NCI-H748 treated with DMSO at 0.1 percent for 48 hours (cell line): ENCODE data around the gene GNRH2.
"Not testable (repeated sequence)": the region's sequence is repeated elsewhere in the genome, so short reads cannot be mapped to it uniquely, and the experiment has no call there.

Experiments used
- DNase-seq: peaks from one replicate; lab custom pipeline; 2025; lab: John Stamatoyannopoulos, UW

Gene GNRH2

GRCh38 chr20:3042625-3043024, 797 bp upstream of the GNRH2 start:
- DNase-seq, result no peak

GRCh38 chr20:3044336-3044965, 1.0 kb downstream of the GNRH2 start:
- no peak for DNase-seq

GRCh38 chr20:3045042-3045815, 1.8 kb downstream of the GNRH2 start:
- DNase-seq, result no peak

- peak; percentile 88 for DNase-seq
Observed at GRCh38 chr20:3045816-3046676, 2.6 kb downstream of the GNRH2 start, which contains the start of gene MRPS26. Gene MRPS26, plus strand, starts transcription at chr20:3046052. Its CDS starts 17 bp downstream, at chr20:3046069.

- peak; percentile 81 for DNase-seq
Observed at GRCh38 chr20:3046677-3047462, 3.4 kb downstream of the GNRH2 start.

- no peak for DNase-seq
Observed at GRCh38 chr20:3047486-3048419, 4.3 kb downstream of the GNRH2 start.

- no peak for DNase-seq
Observed at GRCh38 chr20:3051385-3052019, 8.1 kb downstream of the GNRH2 start.

- no peak for DNase-seq
Observed at GRCh38 chr20:3059489-3059888, 16.1 kb downstream of the GNRH2 start.

- not testable (repeated sequence) for DNase-seq
Observed at GRCh38 chr20:3064119-3064518, 20.7 kb downstream of the GNRH2 start.

- no peak for DNase-seq
Observed at GRCh38 chr20:3067139-3068014, 24.0 kb downstream of the GNRH2 start.

GRCh38 chr20:3068075-3068474, 24.7 kb downstream of the GNRH2 start:
- no peak for DNase-seq

- no peak for DNase-seq
Observed at GRCh38 chr20:3068986-3069900, 25.8 kb downstream of the GNRH2 start.

GRCh38 chr20:3070725-3071124, 27.3 kb downstream of the GNRH2 start:
- DNase-seq, result no peak

GRCh38 chr20:3071266-3071609, 27.8 kb downstream of the GNRH2 start:
- no peak for DNase-seq

GRCh38 chr20:3071610-3072529, 28.4 kb downstream of the GNRH2 start, which contains the start of gene OXT:
Gene OXT, plus strand, starts transcription at chr20:3071620. Its CDS starts 36 bp downstream, at chr20:3071656.
- DNase-seq, result no peak

GRCh38 chr20:3072530-3073250, 29.3 kb downstream of the GNRH2 start:
- no peak for DNase-seq
